ENCODE results near the gene SYT14. TPM values are rescaled to one million over a fixed set of nuclear protein-coding genes. Genes with fewer than 3 reads are reported as not detected.
"Not testable (repeated sequence)": the region's sequence is repeated elsewhere in the genome, so short reads cannot be mapped to it uniquely, and the experiment has no call there.

SYT14 gene
- polyA plus RNA-seq (2013, experiment 1 of 2): 4.3 TPM
- polyA plus RNA-seq (2013, experiment 2 of 2): 4.1 TPM

DNA sequence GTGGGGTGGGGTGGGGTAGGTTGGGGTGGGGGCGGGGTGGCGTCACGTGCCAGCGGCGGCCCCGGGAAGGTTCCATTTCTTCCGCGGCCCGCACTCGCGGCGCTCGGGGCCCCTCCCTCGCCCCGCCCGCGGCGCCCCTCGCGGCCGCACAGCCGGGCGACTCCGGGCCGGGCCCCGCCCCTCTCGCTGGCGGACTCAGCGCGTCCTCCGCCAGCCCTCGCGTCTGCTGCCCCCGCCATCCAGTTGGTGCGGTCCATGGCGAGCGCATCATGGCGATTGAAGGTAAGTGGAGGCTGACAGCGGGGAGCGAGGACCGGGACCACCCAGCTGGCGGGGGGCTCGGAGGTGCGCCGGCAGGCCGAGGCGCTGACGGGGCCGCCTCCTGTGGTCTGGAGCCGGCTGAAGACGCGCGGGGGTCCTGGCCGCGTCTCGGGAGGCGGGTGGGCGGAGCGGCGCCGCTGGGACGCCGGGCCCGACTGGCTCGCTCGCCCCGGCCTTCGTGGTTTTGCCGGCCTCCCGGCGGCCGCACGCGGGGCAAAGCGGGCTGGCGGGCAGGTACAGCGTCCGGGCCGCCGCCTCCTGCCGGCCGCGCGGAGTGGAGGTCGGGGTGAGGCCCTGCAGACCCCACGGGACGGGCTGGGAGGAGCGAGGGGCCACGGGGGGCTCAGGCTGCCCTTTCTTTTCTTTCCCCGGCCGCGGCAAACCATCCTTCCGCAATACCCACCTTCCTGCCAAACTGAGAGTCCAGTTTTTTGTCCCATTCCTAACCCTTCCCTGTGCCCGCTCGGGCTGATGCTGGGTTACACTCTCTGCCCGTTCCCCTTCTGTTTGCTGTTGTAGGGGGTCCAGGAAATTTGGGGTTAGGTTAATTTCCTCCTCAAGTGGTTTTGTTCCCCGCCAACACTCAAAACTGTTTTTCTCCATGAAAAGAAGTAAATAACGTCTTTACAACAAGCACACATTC is at the start of gene SYT14:
SYT14 (plus strand) TSS at position 222 of the 964 bp plus-strand sequence; CDS start at position 270, 48 bp downstream.
- no peaks in the 10 kb centered on the region for H3K27me3 ChIP-seq (ENCODE audit: insufficient read depth, low read length, poor library complexity)
- no peaks in the 10 kb centered on the region for H3K79me1 ChIP-seq (ENCODE audit: low read length)
- H2AK5ac ChIP-seq (ENCODE audit: low read length): no peak within 1 kb of the TSS
- H2BK15ac ChIP-seq (replicated peaks; ENCODE audit: low read depth): no peak within 1 kb of the TSS
- DNase-seq: peak; percentile 86
- H3K4me2 ChIP-seq (ENCODE audit: low read length): peak within 1 kb of the TSS; percentile 69
- H4K8ac ChIP-seq (ENCODE audit: low read depth, low read length): no peak within 1 kb of the TSS
- H3K4me3 ChIP-seq (ENCODE audit: low read length): peak within 1 kb of the TSS; percentile 57
- no peak within 1 kb of the TSS for H2BK5ac ChIP-seq (ENCODE audit: low read length)
- H3K9ac ChIP-seq (ENCODE audit: low read length): peak within 1 kb of the TSS; percentile 64
- peak within 1 kb of the TSS; percentile 37 for H3K23ac ChIP-seq (ENCODE audit: low read length)
- no peak within 1 kb of the TSS for H3K27ac ChIP-seq (ENCODE audit: low read depth, low read length)
- H4K5ac ChIP-seq (ENCODE audit: low read length): no peak within 1 kb of the TSS
- H3K79me2 ChIP-seq (ENCODE audit: control insufficient read depth, insufficient read depth, low read length): no peaks in the 10 kb centered on the region
- no peak within 1 kb of the TSS for H3K4ac ChIP-seq (ENCODE audit: low read depth, low read length)
- peak within 1 kb of the TSS; percentile 89 for H3K56ac ChIP-seq (ENCODE audit: low read length)
- no CpG with 5 or more reads among the region's 98 CpGs for WGBS (ENCODE audit: extremely low coverage, insufficient coverage, low lambda C conversion rate)
- no peaks in the 10 kb centered on the region for H3K4me1 ChIP-seq (ENCODE audit: control insufficient read depth, low read depth, low read length)
- H3K18ac ChIP-seq (ENCODE audit: low read length): peak within 1 kb of the TSS; percentile 16
- no peaks in the 10 kb centered on the region for H3K36me3 ChIP-seq (ENCODE audit: control insufficient read depth, insufficient read depth, low read length)
- no peak within 1 kb of the TSS for H2BK120ac ChIP-seq (ENCODE audit: low read depth, low read length)

DNA sequence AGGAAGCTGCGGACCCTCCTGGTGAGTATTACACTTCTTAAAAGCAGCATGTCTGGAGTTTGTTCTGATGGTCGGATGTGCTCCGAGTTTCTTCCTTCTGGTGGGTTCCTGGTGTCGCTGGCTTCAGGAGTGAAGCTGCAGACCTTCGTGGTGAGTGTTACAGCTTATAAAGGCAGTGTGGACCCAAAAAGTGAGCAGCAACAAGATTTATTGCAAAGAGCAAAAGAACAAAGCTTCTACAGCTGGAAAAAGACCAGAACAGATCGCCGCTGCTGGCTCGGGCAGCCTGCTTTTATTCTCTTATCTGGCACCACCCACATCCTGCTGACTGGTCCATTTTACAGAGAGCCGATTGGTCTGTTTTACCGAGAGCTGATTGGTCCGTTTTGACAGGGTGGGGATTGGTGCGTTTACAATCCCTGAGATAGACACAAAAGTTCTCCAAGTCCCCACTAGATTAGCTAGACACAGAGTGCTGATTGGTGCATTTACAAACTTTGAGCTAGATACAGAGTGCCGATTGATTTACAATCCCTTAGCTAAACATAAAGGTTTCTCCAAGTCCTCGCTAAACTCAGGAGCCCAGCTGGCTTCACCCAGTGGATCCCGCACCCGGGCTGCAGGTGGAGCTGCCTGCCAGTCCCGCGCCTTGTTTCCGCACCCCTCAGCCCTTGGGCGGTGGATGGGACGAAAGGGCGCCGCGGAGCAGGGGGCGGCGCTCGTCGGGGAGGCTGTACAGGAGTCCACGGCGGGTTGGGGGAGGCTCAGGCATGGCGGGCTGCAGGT is 49.5 kb upstream of the SYT14 start:
- H3K4me2 ChIP-seq (ENCODE audit: low read length); H4K8ac ChIP-seq (ENCODE audit: low read depth, low read length); H2BK15ac ChIP-seq (replicated peaks; ENCODE audit: low read depth); H3K36me3 ChIP-seq (ENCODE audit: control insufficient read depth, insufficient read depth, low read length); H4K5ac ChIP-seq (ENCODE audit: low read length); H3K79me2 ChIP-seq (ENCODE audit: control insufficient read depth, insufficient read depth, low read length); H3K18ac ChIP-seq (ENCODE audit: low read length); H3K27ac ChIP-seq (ENCODE audit: low read depth, low read length); H3K27me3 ChIP-seq (ENCODE audit: insufficient read depth, low read length, poor library complexity); H3K4me1 ChIP-seq (ENCODE audit: control insufficient read depth, low read depth, low read length); H3K23ac ChIP-seq (ENCODE audit: low read length); H2BK5ac ChIP-seq (ENCODE audit: low read length); H2AK5ac ChIP-seq (ENCODE audit: low read length); H3K4me3 ChIP-seq (ENCODE audit: low read length); H2BK120ac ChIP-seq (ENCODE audit: low read depth, low read length); DNase-seq; H3K56ac ChIP-seq (ENCODE audit: low read length); H3K79me1 ChIP-seq (ENCODE audit: low read length); H3K4ac ChIP-seq (ENCODE audit: low read depth, low read length); H3K9ac ChIP-seq (ENCODE audit: low read length): not testable (repeated sequence)
- WGBS (ENCODE audit: extremely low coverage, insufficient coverage, low lambda C conversion rate): no CpG with 5 or more reads among the region's 31 CpGs

DNA sequence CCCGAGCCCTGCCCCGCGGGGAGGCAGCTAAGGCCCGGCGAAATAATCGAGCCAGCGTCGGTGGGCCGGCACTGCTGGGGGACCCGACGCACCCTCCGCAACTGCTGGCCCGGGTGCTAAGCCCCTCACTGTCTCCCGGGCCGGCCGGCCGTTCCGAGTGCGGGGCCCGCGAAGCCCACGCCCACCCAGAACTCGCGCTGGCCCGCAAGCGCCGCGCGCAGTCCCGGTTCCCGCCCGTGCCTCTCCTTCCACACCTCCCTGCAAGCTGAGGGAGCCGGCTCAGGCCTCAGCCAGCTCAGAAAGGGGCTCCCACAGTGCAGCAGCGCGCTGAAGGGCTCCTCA is 49.0 kb upstream of the SYT14 start:
- Histone ChIP-seq H3K79me2 (ENCODE audit: control insufficient read depth, insufficient read depth, low read length) (no peaks in the 10 kb centered on the region), H3K9ac (ENCODE audit: low read length) (no peak overlapping the region)
- WGBS (ENCODE audit: extremely low coverage, insufficient coverage, low lambda C conversion rate): no CpG with 5 or more reads among the region's 35 CpGs

DNA sequence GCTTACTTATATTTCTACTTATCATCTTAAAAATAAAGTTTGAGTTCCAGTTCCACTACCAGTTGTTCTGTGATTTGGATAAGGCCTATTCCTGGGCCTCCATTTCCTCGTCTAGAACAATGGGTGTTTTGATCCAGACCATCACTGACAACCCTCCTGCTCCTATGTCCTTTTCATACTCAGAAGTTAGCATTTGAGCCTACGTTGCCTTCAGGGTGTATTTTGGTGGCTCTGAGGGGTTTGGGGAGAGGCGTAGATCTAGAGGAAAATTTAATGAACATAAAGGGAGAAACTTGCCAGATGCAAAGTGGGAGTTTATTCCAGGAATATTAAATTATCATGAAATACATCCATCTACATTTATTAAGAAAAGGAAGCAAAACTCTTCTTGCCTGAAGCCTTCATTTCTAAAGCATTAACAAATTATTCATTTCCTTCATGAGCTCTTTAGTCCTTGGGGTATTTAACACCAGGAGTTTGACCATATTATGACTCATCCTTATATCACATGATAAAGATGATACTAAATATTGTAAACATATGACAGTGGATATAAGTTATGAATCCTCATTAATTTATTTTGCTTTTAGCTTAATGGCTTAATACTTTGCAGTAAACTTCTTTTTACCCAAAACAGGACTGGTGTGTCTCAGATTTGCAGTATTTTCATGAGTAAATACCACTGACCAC is 47.2 kb upstream of the SYT14 start:
- Histone ChIP-seq H3K23ac (ENCODE audit: low read length) (no peak overlapping the region), H3K9ac (ENCODE audit: low read length) (no peak overlapping the region), H4K8ac (ENCODE audit: low read depth, low read length) (no peak overlapping the region), H3K4ac (ENCODE audit: low read depth, low read length) (no peak overlapping the region), H3K18ac (ENCODE audit: low read length) (no peak overlapping the region), H3K4me1 (ENCODE audit: control insufficient read depth, low read depth, low read length) (no peaks in the 10 kb centered on the region), H3K56ac (ENCODE audit: low read length) (no peak overlapping the region), H3K36me3 (ENCODE audit: control insufficient read depth, insufficient read depth, low read length) (no peaks in the 10 kb centered on the region), H3K27me3 (ENCODE audit: insufficient read depth, low read length, poor library complexity) (no peaks in the 10 kb centered on the region), H3K27ac (ENCODE audit: low read depth, low read length) (no peak overlapping the region), H3K79me2 (ENCODE audit: control insufficient read depth, insufficient read depth, low read length) (no peaks in the 10 kb centered on the region), H2AK5ac (ENCODE audit: low read length) (no peak overlapping the region), H3K4me2 (ENCODE audit: low read length) (no peak overlapping the region), H2BK15ac (replicated peaks; ENCODE audit: low read depth) (no peak overlapping the region), H2BK120ac (ENCODE audit: low read depth, low read length) (no peak overlapping the region), H3K4me3 (ENCODE audit: low read length) (no peak overlapping the region), H2BK5ac (ENCODE audit: low read length) (no peak overlapping the region), H3K79me1 (ENCODE audit: low read length) (no peaks in the 10 kb centered on the region), H4K5ac (ENCODE audit: low read length) (no peak overlapping the region)
- no peak for DNase-seq
- WGBS (ENCODE audit: extremely low coverage, insufficient coverage, low lambda C conversion rate): no CpG with 5 or more reads among the region's 3 CpGs

More for the DNA sequence above, 49.0 kb upstream of the SYT14 start:
- H3K4ac ChIP-seq (ENCODE audit: low read depth, low read length): no peak overlapping the region
- H3K36me3 ChIP-seq (ENCODE audit: control insufficient read depth, insufficient read depth, low read length): no peaks in the 10 kb centered on the region
- no peak overlapping the region for H4K8ac ChIP-seq (ENCODE audit: low read depth, low read length)
- H3K27ac ChIP-seq (ENCODE audit: low read depth, low read length): no peak overlapping the region
- no peaks in the 10 kb centered on the region for H3K27me3 ChIP-seq (ENCODE audit: insufficient read depth, low read length, poor library complexity)
- no peak overlapping the region for H3K4me2 ChIP-seq (ENCODE audit: low read length)
- no peak overlapping the region for H2BK120ac ChIP-seq (ENCODE audit: low read depth, low read length)
- H3K4me1 ChIP-seq (ENCODE audit: control insufficient read depth, low read depth, low read length): no peaks in the 10 kb centered on the region
- H3K56ac ChIP-seq (ENCODE audit: low read length): no peak overlapping the region
- no peak overlapping the region for H3K4me3 ChIP-seq (ENCODE audit: low read length)
- no peaks in the 10 kb centered on the region for H3K79me1 ChIP-seq (ENCODE audit: low read length)
- no peak overlapping the region for H2AK5ac ChIP-seq (ENCODE audit: low read length)
- H2BK5ac ChIP-seq (ENCODE audit: low read length): no peak overlapping the region
- H3K23ac ChIP-seq (ENCODE audit: low read length): no peak overlapping the region
- no peak for DNase-seq
- no peak overlapping the region for H2BK15ac ChIP-seq (replicated peaks; ENCODE audit: low read depth)
- no peak overlapping the region for H4K5ac ChIP-seq (ENCODE audit: low read length)
- no peak overlapping the region for H3K18ac ChIP-seq (ENCODE audit: low read length)

DNA sequence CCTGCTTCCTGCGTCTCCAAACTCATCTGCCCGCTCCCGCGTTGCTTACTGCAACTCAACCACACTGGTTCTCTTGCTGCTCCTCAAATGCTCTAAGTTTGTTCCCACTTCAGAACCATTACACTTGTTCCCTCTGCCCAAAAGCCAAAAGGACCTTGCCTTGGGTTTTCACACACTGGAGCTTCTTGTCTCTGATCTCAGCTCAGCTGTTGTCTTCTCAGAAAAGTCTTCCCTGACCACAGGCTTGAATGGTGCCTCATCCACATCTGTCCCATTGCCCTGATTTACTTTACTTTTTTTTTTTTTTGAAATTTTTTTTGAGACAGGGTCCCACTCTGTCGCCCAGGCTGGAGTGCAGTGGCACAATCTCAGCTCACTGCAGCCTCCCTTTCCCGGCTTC is 44.3 kb upstream of the SYT14 start:
- no CpG with 5 or more reads among the region's 6 CpGs for WGBS (ENCODE audit: extremely low coverage, insufficient coverage, low lambda C conversion rate)
- DNase-seq: no peak

More for the DNA sequence above, 44.3 kb upstream of the SYT14 start:
- H3K79me2 ChIP-seq (ENCODE audit: control insufficient read depth, insufficient read depth, low read length): no peaks in the 10 kb centered on the region
- H3K4me2 ChIP-seq (ENCODE audit: low read length): no peak overlapping the region
- no peak overlapping the region for H2BK5ac ChIP-seq (ENCODE audit: low read length)
- no peaks in the 10 kb centered on the region for H3K36me3 ChIP-seq (ENCODE audit: control insufficient read depth, insufficient read depth, low read length)
- H2AK5ac ChIP-seq (ENCODE audit: low read length): no peak overlapping the region
- no peak overlapping the region for H3K56ac ChIP-seq (ENCODE audit: low read length)
- no peaks in the 10 kb centered on the region for H3K4me1 ChIP-seq (ENCODE audit: control insufficient read depth, low read depth, low read length)
- no peak overlapping the region for H3K4ac ChIP-seq (ENCODE audit: low read depth, low read length)
- H3K23ac ChIP-seq (ENCODE audit: low read length): no peak overlapping the region
- no peak overlapping the region for H3K4me3 ChIP-seq (ENCODE audit: low read length)
- no peaks in the 10 kb centered on the region for H3K79me1 ChIP-seq (ENCODE audit: low read length)
- no peak overlapping the region for H3K18ac ChIP-seq (ENCODE audit: low read length)
- no peak overlapping the region for H2BK120ac ChIP-seq (ENCODE audit: low read depth, low read length)
- H3K27me3 ChIP-seq (ENCODE audit: insufficient read depth, low read length, poor library complexity): no peaks in the 10 kb centered on the region
- no peak overlapping the region for H4K5ac ChIP-seq (ENCODE audit: low read length)
- H3K27ac ChIP-seq (ENCODE audit: low read depth, low read length): no peak overlapping the region
- no peak overlapping the region for H4K8ac ChIP-seq (ENCODE audit: low read depth, low read length)
- H2BK15ac ChIP-seq (replicated peaks; ENCODE audit: low read depth): no peak overlapping the region
- no peak overlapping the region for H3K9ac ChIP-seq (ENCODE audit: low read length)

All from mesendoderm (in vitro differentiated cells).